Activated B cell treated with CpG ODN at 0.5 μM for 24 hours (primary cell): Measurements from ENCODE around the gene TRMT44. TPM values are rescaled to one million over a fixed set of nuclear protein-coding genes. Genes with fewer than 3 reads are reported as not detected.
A peak's percentile ranks its signal among the peaks of the same experiment; 100 is the strongest.

Source experiments
- ATAC-seq: fragments of 200-7000 bp; cut with Tn5 transposase; one replicate; pipeline ENCODE4 v1.10.0; 2021; ENCODE audit warnings: low read depth, mild to moderate bottlenecking, moderate library complexity
- CTCF ChIA-PET: fragments of 350-600 bp; sonication (Branson Sonifier 250); formaldehyde crosslinking; loops from one replicate; lab custom pipeline; 2021; ENCODE audit warnings: antibody characterized with exemption; lab: Charles Lee
- POLR2A ChIA-PET: fragments of 350-600 bp; sonication (Branson Sonifier 250); formaldehyde crosslinking; loops from one replicate; lab custom pipeline; 2021; ENCODE audit warnings: antibody characterized with exemption; lab: Charles Lee
- DNase-seq: peaks from one replicate; pipeline ENCODE4 v3.0.0; 2022
- H3K27ac Mint-ChIP-seq: one replicate; pipeline ENCODE4 v1.8.0; 2020; ENCODE audit warnings: mixed read lengths
- H3K27me3 Mint-ChIP-seq: one replicate; pipeline ENCODE4 v1.8.0; 2021; ENCODE audit warnings: mixed read lengths
- H3K36me3 Mint-ChIP-seq: one replicate; pipeline ENCODE4 v1.8.0; 2021; ENCODE audit warnings: low read depth, mixed read lengths
- H3K4me1 Mint-ChIP-seq: one replicate; pipeline ENCODE4 v1.8.0; 2021; ENCODE audit warnings: mixed read lengths
- H3K4me3 Mint-ChIP-seq: one replicate; pipeline ENCODE4 v1.8.0; 2020; ENCODE audit warnings: mild to moderate bottlenecking, mixed read lengths
- H3K9me3 Mint-ChIP-seq: one replicate; pipeline ENCODE4 v1.8.0; 2020; ENCODE audit warnings: mixed read lengths
- CTCF ChIP-seq: fragments of 200-600 bp; IDR thresholded peaks from one replicate; pipeline ENCODE4 v1.8.0; 2022; ENCODE audit warnings: antibody characterized with exemption, mild to moderate bottlenecking
- intact Hi-C: fragments of 100-400 bp; cut with micrococcal nuclease; formaldehyde crosslinking; loops from one replicate; pipeline ENCODE4 v1.15.1; 2024
- total RNA-seq: library from RNA; stranded (reverse); gene quantifications from 2 replicates; pipeline ENCODE4 v1.2.3, GENCODE V29; 2022

The TRMT44 gene
- total RNA-seq, 1 donor from 2014 or later = 33.8 TPM

- Mint-ChIP-seq H3K36me3 (peaks cover 4% of the 10 kb centered on the region), H3K27me3 (no peaks in the 10 kb centered on the region), H3K4me3 (peak overlapping the region; percentile 95), H3K4me1 (peaks cover 29% of the 10 kb centered on the region), H3K27ac (peak overlapping the region; percentile 93), H3K9me3 (no peaks in the 10 kb centered on the region)
- ATAC-seq = peak; percentile 53
- CTCF ChIA-PET = interaction anchor here (1.0 kb wide), 1 partner anchor 41 kb away, joined by 3 read pairs; no protein-coding TSS in a partner anchor
- intact Hi-C loops = loop anchor here (1.0 to 2.0 kb wide), 4 partner anchors 12 to 269 kb away; partner anchors contain the start of genes ABLIM2, ACOX3 and TRMT44
- TF ChIP-seq CTCF = no peak
- DNase-seq = no peak
- POLR2A ChIA-PET = interaction anchor here (1.0 to 3.1 kb wide), 5 partner anchors 10 to 235 kb away, joined by 3 to 44 read pairs (median 3); partner anchors contain the start of genes ACOX3, SH3TC1 and TRMT44
Observed at GRCh38 chr4:8427761-8428287, 12.8 kb upstream of the TRMT44 start.

- intact Hi-C loops = loop anchor here (1.0 to 2.0 kb wide), 4 partner anchors 12 to 270 kb away; partner anchors contain the start of genes ABLIM2, ACOX3 and TRMT44
- Mint-ChIP-seq H3K9me3 (no peaks in the 10 kb centered on the region), H3K27me3 (no peaks in the 10 kb centered on the region), H3K4me1 (peaks cover 32% of the 10 kb centered on the region), H3K4me3 (peak overlapping the region; percentile 95), H3K36me3 (peaks cover 4% of the 10 kb centered on the region), H3K27ac (peak overlapping the region; percentile 93)
- ATAC-seq = peak; percentile 95
- peak; percentile 98 for DNase-seq
- POLR2A ChIA-PET = interaction anchor here (0.5 to 3.1 kb wide), 7 partner anchors 11 to 1644 kb away, joined by 3 to 44 read pairs (median 3); partner anchors contain the start of genes ACOX3, SH3TC1 and TRMT44
- TF ChIP-seq CTCF = no peak
- CTCF ChIA-PET = interaction anchor here (1.0 kb wide), 1 partner anchor 40 kb away, joined by 3 read pairs; no protein-coding TSS in a partner anchor
Observed at GRCh38 chr4:8428288-8429097, 12.1 kb upstream of the TRMT44 start.

- H3K27me3 Mint-ChIP-seq = no peaks in the 10 kb centered on the region
- ChIA-PET POLR2A (no interaction called here), CTCF (no interaction called here)
- no peak overlapping the region for H3K27ac Mint-ChIP-seq
- H3K36me3 Mint-ChIP-seq = peaks cover 7% of the 10 kb centered on the region
- peaks cover 58% of the 10 kb centered on the region for H3K4me1 Mint-ChIP-seq
- H3K9me3 Mint-ChIP-seq = no peaks in the 10 kb centered on the region
- ATAC-seq = no peak
- DNase-seq = no peak
- intact Hi-C loops = no loop called here
- H3K4me3 Mint-ChIP-seq = no peak overlapping the region
- TF ChIP-seq CTCF = no peak
Observed at GRCh38 chr4:8431553-8431952, 9.0 kb upstream of the TRMT44 start.

- no peak for TF ChIP-seq CTCF
- DNase-seq = no peak
- H3K27me3 Mint-ChIP-seq = no peaks in the 10 kb centered on the region
- no peaks in the 10 kb centered on the region for H3K9me3 Mint-ChIP-seq
- H3K4me1 Mint-ChIP-seq = peaks cover 51% of the 10 kb centered on the region
- POLR2A ChIA-PET = no interaction called here
- CTCF ChIA-PET = no interaction called here
- peaks cover 4% of the 10 kb centered on the region for H3K36me3 Mint-ChIP-seq
- ATAC-seq = no peak
- intact Hi-C loops = no loop called here
- no peak overlapping the region for H3K27ac Mint-ChIP-seq
- H3K4me3 Mint-ChIP-seq = peak overlapping the region; percentile 3
Observed at GRCh38 chr4:8433136-8433535, 7.4 kb upstream of the TRMT44 start.
